GM19397 (cell line): Measurements from ENCODE around the gene CSMD2.

Experiments
- ATAC-seq: cut with Tn5 transposase; IDR thresholded peaks from one replicate; pipeline ENCODE4 v1.9.1; 2021; ENCODE audit warnings: mild to moderate bottlenecking, moderate library complexity; ENCODE audit not compliant: unreplicated experiment

The CSMD2 gene

DNA sequence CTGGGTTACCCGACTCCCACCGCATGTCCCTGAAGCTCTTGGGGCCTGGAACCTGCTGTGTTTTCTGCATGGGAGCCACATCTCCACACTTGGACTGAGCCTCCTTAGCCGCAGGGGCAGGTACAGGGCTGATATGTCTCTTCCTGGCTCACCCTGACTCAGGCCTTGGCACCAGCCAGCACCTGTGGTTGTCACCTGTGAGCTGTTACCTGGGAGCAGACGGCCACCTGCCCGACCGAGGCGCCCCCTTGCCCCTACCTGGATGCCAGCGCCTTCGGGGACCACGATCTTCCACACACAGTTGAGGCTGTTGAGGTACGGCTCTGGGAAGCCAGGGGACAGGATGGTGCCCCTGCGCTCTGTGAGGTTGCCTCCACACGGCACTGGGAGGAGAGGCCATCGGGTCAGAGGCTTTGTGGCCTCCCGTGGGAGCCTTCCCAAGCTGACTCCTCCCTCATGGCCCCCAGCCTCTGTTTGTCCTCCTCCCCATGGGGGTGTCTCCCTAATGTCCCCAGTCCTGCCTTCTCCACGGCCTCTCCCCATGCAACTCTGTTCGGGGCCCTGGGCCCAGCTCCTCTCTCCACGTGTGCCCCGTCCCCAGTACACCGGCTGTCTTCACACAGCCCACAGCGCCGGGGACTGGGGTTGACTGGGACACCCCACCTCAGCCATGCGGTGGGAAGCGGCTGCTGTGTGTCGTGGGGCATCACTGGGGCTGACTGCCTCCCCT is 540.6 kb downstream of the CSMD2 start:
- ATAC-seq, result no peak

- ATAC-seq, result no peak
These were observed 541.2 kb downstream of the CSMD2 start for GRCh38 chr1:33623811-33624210.

GRCh38 chr1:33622757-33623156 is 542.3 kb downstream of the CSMD2 start:
- no peak for ATAC-seq

DNA sequence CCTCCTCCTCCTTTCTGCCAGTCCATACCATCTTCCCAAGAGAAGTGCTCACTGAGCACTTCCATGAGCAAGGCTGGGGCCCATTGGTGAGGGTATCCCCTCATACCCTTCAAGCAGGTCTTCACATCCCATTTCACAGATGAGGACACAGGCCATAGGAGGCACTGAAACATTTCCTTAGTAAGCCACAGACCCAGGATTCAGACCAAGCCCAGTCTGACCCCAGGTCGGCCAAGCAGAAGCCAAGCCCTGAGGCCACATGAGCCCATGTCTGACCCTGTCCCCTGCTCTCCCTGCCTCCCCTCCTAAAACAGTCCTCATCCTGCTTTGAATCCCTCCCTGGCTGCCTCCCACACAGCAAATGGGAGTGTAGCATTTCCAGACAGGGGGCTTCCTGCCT is 546.4 kb downstream of the CSMD2 start:
- ATAC-seq, result no peak

DNA sequence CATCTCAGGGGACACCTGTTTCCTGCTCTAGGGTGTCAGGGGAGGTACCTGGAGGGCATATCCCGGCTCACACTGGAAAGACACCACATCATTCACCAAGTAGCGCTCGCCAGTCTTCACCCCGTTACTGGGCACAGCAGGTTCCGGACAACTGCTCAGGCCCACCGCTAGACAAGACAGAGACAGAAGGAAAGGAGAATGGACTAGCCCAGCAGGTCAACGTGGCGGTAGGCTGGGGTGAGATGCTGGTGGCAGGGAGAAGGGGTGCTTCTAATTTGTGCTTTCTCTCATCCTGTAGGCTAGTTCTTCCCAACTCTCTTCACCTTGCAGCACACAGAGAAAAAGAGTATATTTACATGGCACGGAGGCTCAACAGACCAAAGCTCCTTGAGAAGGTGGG is 547.6 kb downstream of the CSMD2 start:
- no peak for ATAC-seq

DNA sequence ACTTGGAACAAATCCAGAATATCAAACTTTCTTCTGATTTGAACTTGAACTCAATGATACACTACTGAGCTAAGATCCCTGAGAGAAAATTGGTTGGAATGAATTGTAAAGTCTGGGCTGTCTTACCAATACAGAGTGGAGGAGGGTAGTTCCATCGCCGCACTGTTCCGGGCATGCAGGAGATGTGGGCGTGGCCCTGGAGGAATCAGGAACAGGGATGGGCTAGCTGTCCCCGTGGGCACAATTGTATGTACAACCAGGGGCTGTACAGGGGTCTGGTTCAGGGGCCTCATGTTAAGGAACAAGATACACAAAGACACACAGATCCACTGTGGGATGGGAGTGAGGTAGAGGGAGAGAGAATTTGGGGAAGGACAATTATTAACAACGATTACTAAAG is 548.2 kb downstream of the CSMD2 start:
- no peak for ATAC-seq

GRCh38 chr1:33615546-33615945 is 549.5 kb downstream of the CSMD2 start:
- ATAC-seq, result no peak

DNA sequence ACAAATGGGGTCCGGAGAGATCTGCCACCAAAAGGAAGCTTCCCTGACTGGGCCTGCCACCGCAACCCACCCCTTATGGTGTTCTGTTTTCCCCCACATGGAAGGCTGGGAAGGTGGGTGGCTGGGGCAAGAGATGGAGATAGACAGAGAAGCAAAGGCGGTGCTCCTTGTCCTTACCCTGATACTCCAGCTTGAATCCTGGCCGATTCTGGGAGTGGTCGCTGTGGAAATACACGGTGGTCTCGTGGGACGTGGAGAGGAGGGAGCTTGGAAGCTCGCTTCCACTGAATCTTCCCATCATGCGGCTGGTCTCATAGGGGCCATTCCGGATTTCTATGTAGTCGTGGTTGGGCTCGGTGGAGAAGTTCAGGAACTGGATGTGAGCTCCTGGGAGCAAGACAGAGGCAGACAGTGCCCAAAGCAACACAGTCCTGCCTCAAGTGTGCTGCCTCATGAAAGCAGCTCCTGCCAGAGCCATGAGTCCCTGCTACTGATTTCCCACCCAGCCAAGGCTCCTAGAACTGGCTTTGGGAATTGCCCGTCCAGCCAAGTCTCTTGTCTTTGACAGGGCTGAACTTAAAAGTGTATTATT is 554.1 kb downstream of the CSMD2 start:
- no peak for ATAC-seq

- ATAC-seq, result no peak
These were observed 554.6 kb downstream of the CSMD2 start for GRCh38 chr1:33610391-33610790.

DNA sequence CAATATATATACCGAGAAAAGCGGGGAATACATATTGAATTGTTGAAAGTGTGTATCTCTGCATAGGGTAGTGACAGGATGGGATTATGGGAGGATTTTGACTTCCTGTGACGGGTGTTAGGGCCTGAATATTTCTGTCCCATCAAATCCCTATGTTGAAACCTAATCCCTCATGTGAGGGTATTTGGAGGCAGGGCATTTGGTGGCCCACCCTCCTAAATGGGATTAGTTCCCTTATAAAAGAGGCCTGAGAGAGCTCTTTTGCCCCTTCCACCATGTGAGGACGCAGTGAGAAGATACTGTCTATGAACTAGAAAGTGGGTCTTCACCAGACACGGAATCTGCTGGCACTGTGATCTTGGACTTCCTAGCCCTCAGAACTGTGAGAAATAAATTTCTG is 555.3 kb downstream of the CSMD2 start:
- ATAC-seq, result no peak

- no peak for ATAC-seq
These were observed 556.1 kb downstream of the CSMD2 start for GRCh38 chr1:33608825-33609400.

DNA sequence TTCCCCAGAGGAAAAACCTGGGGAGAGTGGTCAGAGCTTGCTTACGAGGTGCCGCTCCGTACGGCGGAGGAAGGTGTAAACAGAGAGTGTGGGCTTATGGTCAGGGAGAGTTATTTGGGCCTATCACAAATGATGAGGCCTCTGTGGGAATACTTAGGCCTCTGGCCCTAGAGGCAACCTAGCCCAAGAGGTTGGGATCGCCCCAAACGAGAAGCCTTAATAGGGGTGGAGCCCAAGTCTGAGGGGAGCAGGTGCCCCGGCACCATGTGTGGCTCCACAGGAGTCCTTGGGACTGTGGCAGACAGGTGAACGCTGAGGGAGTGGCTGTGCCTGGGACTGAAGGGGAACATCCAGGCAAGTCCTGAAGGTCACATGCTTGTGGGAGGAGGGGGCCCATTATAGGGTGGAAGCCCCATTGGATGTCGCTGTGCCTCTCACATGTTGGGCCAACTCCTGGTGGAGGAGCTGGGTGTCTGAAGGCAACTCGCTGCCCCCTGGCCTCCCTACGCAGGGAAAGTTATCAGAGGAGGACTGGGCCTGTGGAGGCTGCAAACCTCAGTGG is 557.5 kb downstream of the CSMD2 start:
- no peak for ATAC-seq

DNA sequence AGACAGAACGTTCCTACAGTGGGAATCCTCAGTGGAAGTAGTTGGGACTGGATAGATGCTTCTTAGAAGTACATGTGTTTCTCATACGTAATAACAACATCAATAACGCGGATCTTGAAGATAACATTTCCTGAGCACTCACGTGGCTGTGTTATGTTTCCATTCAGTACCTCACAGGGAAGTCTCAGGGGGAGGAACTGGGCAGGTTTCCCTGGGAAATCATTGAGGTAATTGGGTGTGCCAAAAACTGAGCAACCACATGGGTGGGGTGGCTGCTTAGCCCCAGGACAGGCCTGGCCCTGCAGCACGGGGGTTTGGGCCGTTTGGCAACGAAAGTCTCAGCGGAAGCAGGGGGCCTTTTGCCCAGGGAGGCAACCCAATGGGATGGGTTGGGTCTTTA is 558.8 kb downstream of the CSMD2 start:
- no peak for ATAC-seq

DNA sequence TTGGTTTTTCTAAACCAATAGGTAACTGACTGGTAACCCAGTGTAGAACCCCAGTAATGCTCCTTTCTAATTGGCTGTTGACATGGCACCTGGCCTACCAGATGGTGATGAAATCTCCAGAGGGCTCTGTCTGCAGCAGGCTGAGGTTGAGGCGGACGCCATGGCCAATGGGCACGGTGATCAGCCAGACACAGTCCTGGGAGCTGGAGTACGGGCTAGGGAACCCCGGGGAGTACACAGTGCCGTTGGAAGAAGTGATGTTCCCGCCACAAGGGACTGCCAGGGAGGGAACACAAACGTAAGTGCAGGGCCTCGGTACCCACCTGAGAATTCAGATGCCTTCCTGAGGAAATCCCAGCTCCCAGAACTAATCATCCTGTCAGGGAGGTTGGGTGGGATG is 562.8 kb downstream of the CSMD2 start:
- ATAC-seq, result no peak

DNA sequence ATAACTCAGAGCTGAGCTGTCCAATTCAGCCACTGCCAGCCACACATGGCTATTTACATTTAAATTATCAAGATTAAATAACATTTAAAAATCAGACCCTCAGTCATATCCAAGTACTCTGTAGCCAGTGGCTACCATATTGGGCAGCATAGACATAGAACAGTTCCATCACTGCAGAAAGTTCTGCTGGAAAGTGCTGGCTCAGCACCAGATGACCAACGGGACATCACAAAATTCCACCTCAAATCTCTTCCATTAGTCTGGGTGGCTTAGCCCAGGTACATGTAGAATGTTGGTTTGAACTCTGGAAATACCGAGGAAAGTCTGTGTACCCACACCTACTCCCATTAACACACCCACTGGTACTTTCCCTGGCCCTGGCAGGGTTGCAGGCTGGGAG is 563.3 kb downstream of the CSMD2 start:
- ATAC-seq, result no peak

GRCh38 chr1:33599516-33600115 is 565.4 kb downstream of the CSMD2 start:
- ATAC-seq, result no peak

DNA sequence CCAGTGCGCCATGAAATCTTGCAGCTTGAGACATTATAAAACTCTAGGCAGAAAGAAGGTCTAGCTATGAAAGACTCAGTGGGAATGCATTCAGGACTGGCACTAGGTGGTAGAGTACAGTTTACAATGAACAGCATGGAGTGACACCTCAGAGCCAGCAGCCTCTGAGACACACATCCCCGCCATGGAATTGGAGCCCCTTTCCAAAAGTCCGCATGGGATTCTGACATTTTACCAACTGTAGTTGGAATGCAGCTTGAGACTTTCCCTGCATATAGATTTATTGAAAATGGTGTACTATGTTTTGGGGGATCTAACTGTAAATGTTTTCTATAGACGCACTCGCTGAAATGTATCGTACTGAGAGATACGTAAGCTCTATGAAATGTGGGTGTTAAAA is 576.3 kb downstream of the CSMD2 start:
- no peak for ATAC-seq

DNA sequence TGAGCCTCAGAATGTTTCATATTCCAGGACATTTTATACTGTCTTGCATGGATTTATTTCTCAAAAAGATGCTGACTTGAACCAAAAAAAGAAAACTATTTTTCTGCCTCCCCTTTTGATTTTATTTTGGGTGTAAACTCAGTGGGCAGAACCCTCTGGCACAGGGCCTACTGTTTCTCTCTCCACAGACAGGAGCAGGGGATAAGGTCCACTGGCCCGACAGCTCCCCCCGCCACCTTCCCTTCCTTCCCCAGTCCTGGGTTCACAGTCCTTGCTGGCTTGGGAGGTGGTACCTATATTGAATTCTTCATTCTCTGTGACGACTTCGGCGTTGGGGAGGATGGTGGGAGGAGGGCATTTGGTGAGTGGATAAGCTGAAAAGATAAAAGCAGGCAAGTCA is 578.2 kb downstream of the CSMD2 start:
- ATAC-seq, result no peak

DNA sequence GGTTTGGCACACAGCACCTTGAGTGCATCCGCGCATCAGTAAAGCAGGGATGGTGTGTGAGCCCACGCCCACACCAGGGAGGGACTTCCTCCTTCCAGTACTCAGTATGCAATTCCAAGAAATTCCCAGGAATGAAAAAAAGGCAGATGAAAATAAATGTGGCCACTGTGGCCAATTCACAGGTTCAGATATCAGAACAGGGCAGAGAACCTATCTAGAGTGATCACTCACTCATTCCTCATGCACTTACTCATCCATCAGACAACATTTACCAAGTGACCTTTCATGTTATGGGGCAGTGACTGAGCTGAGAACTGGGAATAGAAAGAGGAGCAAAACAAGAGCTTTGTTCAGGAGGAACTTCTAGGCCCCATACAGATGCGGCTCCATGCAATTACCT is 578.9 kb downstream of the CSMD2 start:
- no peak for ATAC-seq

- ATAC-seq, result no peak
These were observed 581.5 kb downstream of the CSMD2 start for GRCh38 chr1:33583567-33583966.

DNA sequence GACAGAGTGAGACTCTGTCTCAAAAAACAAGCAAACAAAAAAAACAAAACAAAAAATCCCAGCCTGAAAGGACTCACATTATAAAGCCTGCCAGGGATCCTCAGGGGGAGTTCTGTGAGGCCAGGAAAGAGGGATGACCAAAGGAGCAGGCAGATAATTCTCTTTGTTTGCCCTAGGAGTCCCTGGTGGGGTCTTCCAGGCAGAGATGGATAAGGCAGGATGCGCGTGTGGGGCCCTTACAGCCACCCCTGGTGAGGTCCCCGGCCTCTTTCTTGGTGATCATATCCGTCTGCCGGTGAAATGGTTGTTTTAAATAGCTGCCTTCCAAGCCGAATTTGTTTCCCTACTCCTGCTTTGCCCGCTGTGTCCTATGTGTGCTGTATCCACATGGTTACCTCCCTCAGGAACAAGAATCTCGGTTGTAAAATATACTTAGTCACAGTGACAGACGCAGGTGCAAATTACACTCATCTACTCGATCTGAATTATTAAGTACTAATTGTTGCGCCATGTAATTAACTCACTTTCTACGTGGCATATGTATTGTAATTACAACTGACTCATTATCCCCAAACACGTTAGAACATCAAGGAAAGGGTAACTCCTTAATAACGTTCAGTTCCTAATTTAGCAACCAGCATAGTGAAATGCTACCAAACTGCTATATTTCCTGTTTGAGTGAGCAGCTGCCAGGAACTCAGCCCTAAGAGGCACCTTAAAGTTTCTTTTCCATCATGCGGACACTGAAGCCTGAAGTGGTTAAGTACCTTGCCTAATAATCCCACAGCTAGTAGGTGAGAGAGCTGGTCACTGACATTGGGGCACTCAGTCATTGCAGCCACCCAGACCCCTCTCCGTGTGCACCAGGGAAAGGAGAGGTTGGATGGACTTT is 586.2 kb downstream of the CSMD2 start:
- ATAC-seq, result no peak
